H9 (cell line): ENCODE measurements around the gene DENND11. TPM values are rescaled to one million over a fixed set of nuclear protein-coding genes. Genes with fewer than 3 reads are reported as not detected.

Experiments used
- DNase-seq: peaks from one replicate; pipeline ENCODE4 v3.0.0-alpha.2; 2017
- H2AFZ ChIP-seq: one replicate; pipeline ENCODE4 v1.6.1; 2013; ENCODE audit warnings: mild to moderate bottlenecking, low read length, control low read depth, moderate library complexity
- H2AK5ac ChIP-seq: 2 replicates; pipeline ENCODE4 v1.6.1; 2013; ENCODE audit warnings: low read length, control low read depth, mixed read lengths; ENCODE audit not compliant: insufficient read length
- H2BK120ac ChIP-seq: one replicate; pipeline ENCODE4 v1.6.1; 2013; ENCODE audit warnings: low read depth, mild to moderate bottlenecking, low read length, control low read depth, inconsistent platforms; ENCODE audit not compliant: poor library complexity, severe bottlenecking
- H2BK12ac ChIP-seq: 2 replicates; pipeline ENCODE4 v1.6.1; 2013; ENCODE audit warnings: low read length, control low read depth, mixed read lengths, low read depth; ENCODE audit not compliant: insufficient read length
- H2BK15ac ChIP-seq: 2 replicates; pipeline ENCODE4 v1.6.1; 2013; ENCODE audit warnings: low read depth, low read length, control low read depth
- H2BK20ac ChIP-seq: one replicate; pipeline ENCODE4 v1.6.1; 2013; ENCODE audit warnings: low read depth, mild to moderate bottlenecking, low read length, control low read depth, inconsistent platforms; ENCODE audit not compliant: poor library complexity, severe bottlenecking
- H2BK5ac ChIP-seq: 2 replicates; pipeline ENCODE4 v1.6.1; 2013; ENCODE audit warnings: low read length, control low read depth, mixed read lengths; ENCODE audit not compliant: insufficient read length
- H3K14ac ChIP-seq: 2 replicates; pipeline ENCODE4 v1.6.1; 2013; ENCODE audit warnings: low read length, control low read depth; ENCODE audit not compliant: insufficient read depth
- H3K18ac ChIP-seq: 2 replicates; pipeline ENCODE4 v1.6.1; 2013; ENCODE audit warnings: low read depth, mild to moderate bottlenecking, mixed read lengths, low read length, control low read depth; ENCODE audit not compliant: insufficient read length
- H3K23ac ChIP-seq: 2 replicates; pipeline ENCODE4 v1.6.1; 2013; ENCODE audit warnings: low read length, control low read depth, mixed read lengths, low read depth; ENCODE audit not compliant: insufficient read length
- H3K23me2 ChIP-seq: 2 replicates; pipeline ENCODE4 v1.6.1; 2013; ENCODE audit warnings: low read depth, mild to moderate bottlenecking, mixed read lengths, low read length, control low read depth; ENCODE audit not compliant: insufficient read length, poor library complexity, severe bottlenecking
- H3K27ac ChIP-seq: 2 replicates; pipeline ENCODE4 v1.5.1; 2013; ENCODE audit warnings: low read length, control low read depth, mixed read lengths, low read depth; ENCODE audit not compliant: insufficient read length
- H3K27me3 ChIP-seq: 2 replicates; pipeline ENCODE4 v1.6.1; 2013; ENCODE audit warnings: low read length, control low read depth, inconsistent platforms; ENCODE audit not compliant: insufficient read depth
- H3K4ac ChIP-seq: 2 replicates; pipeline ENCODE4 v1.6.1; 2013; ENCODE audit warnings: low read depth, mild to moderate bottlenecking, control low read depth, inconsistent platforms, low read length, moderate library complexity
- H3K4me1 ChIP-seq: 2 replicates; pipeline ENCODE4 v1.6.1; 2013; ENCODE audit warnings: low read length, control low read depth, inconsistent platforms; ENCODE audit not compliant: insufficient read depth
- H3K4me2 ChIP-seq: 2 replicates; pipeline ENCODE4 v1.6.1; 2013; ENCODE audit warnings: low read length, control low read depth, mixed read lengths; ENCODE audit not compliant: insufficient read length, insufficient read depth
- H3K56ac ChIP-seq: 2 replicates; pipeline ENCODE4 v1.6.1; 2013; ENCODE audit warnings: low read depth, mild to moderate bottlenecking, mixed read lengths, low read length, control low read depth; ENCODE audit not compliant: insufficient read length
- H3K79me1 ChIP-seq: 2 replicates; pipeline ENCODE4 v1.6.1; 2013; ENCODE audit warnings: low read depth, mild to moderate bottlenecking, moderate library complexity, low read length, control low read depth, inconsistent platforms; ENCODE audit not compliant: insufficient read depth, poor library complexity, severe bottlenecking
- H3K79me2 ChIP-seq: 2 replicates; pipeline ENCODE4 v1.6.1; 2013; ENCODE audit warnings: low read length, control low read depth, inconsistent platforms; ENCODE audit not compliant: insufficient read depth
- H3K9ac ChIP-seq: 2 replicates; pipeline ENCODE4 v1.6.1; 2013; ENCODE audit warnings: low read length, control low read depth, mixed read lengths; ENCODE audit not compliant: insufficient read length; ENCODE audit errors: extremely low read depth
- H3K9me3 ChIP-seq: one replicate; pipeline ENCODE4 v1.6.1; 2013; ENCODE audit warnings: low read depth, low read length, inconsistent platforms; ENCODE audit not compliant: control insufficient read depth
- H3T11ph ChIP-seq: one replicate; pipeline ENCODE4 v1.6.1; 2013; ENCODE audit warnings: mild to moderate bottlenecking, low read length, control low read depth, inconsistent platforms
- H4K20me1 ChIP-seq: one replicate; pipeline ENCODE4 v1.6.1; 2013; ENCODE audit not compliant: control insufficient read depth, insufficient read length, insufficient read depth
- H4K5ac ChIP-seq: 2 replicates; pipeline ENCODE4 v1.6.1; 2013; ENCODE audit warnings: low read depth, mild to moderate bottlenecking, mixed read lengths, low read length, control low read depth; ENCODE audit not compliant: insufficient read length
- H4K8ac ChIP-seq: replicated peaks from 2 replicates; pipeline ENCODE4 v1.6.1; 2013; ENCODE audit warnings: low read length, control low read depth, mixed read lengths, low read depth; ENCODE audit not compliant: insufficient read length
- H4K91ac ChIP-seq: 2 replicates; pipeline ENCODE4 v1.6.1; 2013; ENCODE audit warnings: low read depth, mild to moderate bottlenecking, moderate library complexity, mixed read lengths, low read length, control low read depth; ENCODE audit not compliant: insufficient read length
- H3K27ac Mint-ChIP-seq, 3 experiments: 2 replicates in 2 of 3; 3 replicates in 1 of 3; pipeline ENCODE4 v1.8.0; 2020 to 2021; ENCODE audit warnings: mixed read lengths in 3 of 3, mild to moderate bottlenecking in 1 of 3, moderate library complexity in 1 of 3
- H3K27me3 Mint-ChIP-seq: 2 replicates; pipeline ENCODE4 v1.8.0; 2021; ENCODE audit warnings: low read depth, mild to moderate bottlenecking, moderate library complexity, mixed read lengths
- H3K36me3 Mint-ChIP-seq, 3 experiments: 2 replicates in 2 of 3; 3 replicates in 1 of 3; pipeline ENCODE4 v1.8.0; 2020 to 2021; ENCODE audit warnings: low read depth in 3 of 3, mixed read lengths in 3 of 3; ENCODE audit not compliant: insufficient read depth in 1 of 3
- H3K4me1 Mint-ChIP-seq, 2 experiments: 2 replicates each; pipeline ENCODE4 v1.8.0; 2020; ENCODE audit warnings: mixed read lengths in 2 of 2
- H3K4me3 Mint-ChIP-seq, 2 experiments: 2 replicates in 1 of 2; 3 replicates in 1 of 2; pipeline ENCODE4 v1.8.0; 2020 to 2021; ENCODE audit warnings: mild to moderate bottlenecking in 2 of 2, mixed read lengths in 2 of 2, moderate library complexity in 1 of 2
- H3K9me3 Mint-ChIP-seq, 2 experiments: 2 replicates in 1 of 2; 3 replicates in 1 of 2; pipeline ENCODE4 v1.8.0; 2020; ENCODE audit warnings: mild to moderate bottlenecking in 2 of 2, mixed read lengths in 2 of 2, moderate library complexity in 1 of 2
- CTCF ChIP-seq: fragments of 200-600 bp; sonication (generic); conservative IDR thresholded peaks from 3 replicates; pipeline ENCODE4 v1.8.0; 2021; ENCODE audit warnings: antibody characterized with exemption, mild to moderate bottlenecking
- WGBS: extraction: QIAGEN DNeasy Blood & Tissue Kit; methylation state at CpG from one replicate; pipeline ENCODE4 v1.1.7; 2013; ENCODE audit warnings: missing lambda C conversion rate, low lambda C conversion rate, mixed read lengths; ENCODE audit not compliant: insufficient read length; ENCODE audit errors: extremely low coverage; 5-methylcytosine and 5-hydroxymethylcytosine counted together
- total RNA-seq: library from RNA; stranded (reverse); gene quantifications from 2 replicates; pipeline ENCODE4 v1.2.1, GENCODE V29; 2021

Gene DENND11
- total RNA-seq, 1 experiment from 2014 or later: 21.9 TPM

DNA sequence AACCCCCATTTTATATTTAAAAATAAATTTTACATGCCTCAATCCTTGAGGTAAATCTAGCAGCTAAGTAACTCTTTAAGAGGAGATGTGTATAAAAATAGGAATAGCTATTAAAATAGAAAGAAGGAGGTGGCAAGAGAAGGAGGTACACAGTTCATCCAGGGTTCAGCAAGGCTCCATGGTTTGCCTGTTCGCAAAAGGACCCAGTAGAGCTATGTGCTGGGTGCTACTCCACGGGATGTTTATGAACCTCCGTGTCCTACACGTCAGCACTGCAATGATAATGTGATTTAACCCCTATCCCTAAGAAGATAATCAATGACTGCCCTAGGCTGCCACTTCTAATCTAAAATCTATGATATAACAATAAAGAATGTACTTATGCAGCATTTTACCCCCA, 926 bp upstream of the DENND11 start:
- Histone ChIP-seq H3K9me3 (no peaks in the 10 kb centered on the region), H3K18ac (no peak overlapping the region), H4K91ac (no peak overlapping the region), H3K4ac (no peak overlapping the region), H3K56ac (no peak overlapping the region), H3K27me3 (peaks cover 2% of the 10 kb centered on the region; the same call in 1 of the 2 replicates), H2BK20ac (no peak overlapping the region), H3T11ph (no peak overlapping the region), H3K27ac (no peak overlapping the region), H3K23me2 (peaks cover 5% of the 10 kb centered on the region), H4K8ac (no peak overlapping the region), H3K79me2 (no peaks in the 10 kb centered on the region), H2AK5ac (no peak overlapping the region), H3K4me1 (peaks cover 2% of the 10 kb centered on the region; the same call in 1 of the 2 replicates), H3K14ac (no peak overlapping the region), H3K79me1 (no peaks in the 10 kb centered on the region), H3K23ac (no peak overlapping the region), H3K4me2 (no peak overlapping the region), H2BK12ac (no peak overlapping the region), H4K20me1 (no peaks in the 10 kb centered on the region), H3K9ac (no peak overlapping the region), H2AFZ (no peak overlapping the region), H4K5ac (no peak overlapping the region), H2BK5ac (no peak overlapping the region), H2BK15ac (no peak overlapping the region), H2BK120ac (no peak overlapping the region)
- H3K4me1 Mint-ChIP-seq: peaks cover 52 to 53% of the 10 kb centered on the region in 2 experiments
- no peaks in the 10 kb centered on the region for H3K36me3 Mint-ChIP-seq
- DNase-seq: no peak
- no CpG with 5 or more reads among the region's 4 CpGs for WGBS
- peaks cover 23% of the 10 kb centered on the region for H3K27me3 Mint-ChIP-seq
- TF ChIP-seq CTCF: no peak
- peak overlapping the region; percentile 46 to 67; a peak in 3 of 5 replicates for H3K4me3 Mint-ChIP-seq
- no peak overlapping the region for H3K27ac Mint-ChIP-seq
- no peaks in the 10 kb centered on the region for H3K9me3 Mint-ChIP-seq
